Large intestine (tissue), 3 donors: ENCODE results near the gene CENPT. TPM values are rescaled to one million over a fixed set of nuclear protein-coding genes. Genes with fewer than 3 reads are reported as not detected.
"Not testable (repeated sequence)": the region's sequence is repeated elsewhere in the genome, so short reads cannot be mapped to it uniquely, and the experiment has no call there.

Experiments used
- DNase-seq, 2 donors: peaks; one replicate each; pipeline versions ENCODE4 v3.0.0 to v3.0.0-alpha.2; 2013
- H3K27ac ChIP-seq: one replicate; pipeline ENCODE4 v1.5.1; 2013; ENCODE audit warnings: low read length
- H3K27me3 ChIP-seq: 2 replicates; pipeline ENCODE4 v1.6.1; 2013; ENCODE audit warnings: low read length; ENCODE audit not compliant: control insufficient read depth, insufficient read depth
- H3K36me3 ChIP-seq: 2 replicates; pipeline ENCODE4 v1.6.1; 2013; ENCODE audit warnings: low read length; ENCODE audit not compliant: control insufficient read depth, insufficient read depth
- H3K4me1 ChIP-seq: one replicate; pipeline ENCODE4 v1.6.1; 2013; ENCODE audit warnings: low read length; ENCODE audit not compliant: control insufficient read depth, insufficient read depth
- H3K4me3 ChIP-seq: one replicate; pipeline ENCODE4 v1.5.1; 2013; ENCODE audit warnings: low read length
- H3K9me3 ChIP-seq: one replicate; pipeline ENCODE4 v1.6.1; 2013; ENCODE audit warnings: mild to moderate bottlenecking, low read depth, low read length, moderate library complexity; ENCODE audit not compliant: control insufficient read depth
- WGBS: methylation state at CpG from one replicate; pipeline ENCODE4 v1.1.5; 2013; ENCODE audit warnings: low lambda C conversion rate; ENCODE audit not compliant: insufficient coverage; 5-methylcytosine and 5-hydroxymethylcytosine counted together
- polyA plus RNA-seq: library from polyadenylated mRNA; unstranded; fragments of 120-200 nt; gene quantifications from one replicate; pipeline ENCODE4 v1.2.1, GENCODE V29; 2013

The CENPT gene
- polyA plus RNA-seq, 1 donor, result 58.1 TPM

- Histone ChIP-seq H3K4me1 (peaks cover 30% of the 10 kb centered on the region), H3K4me3 (peak overlapping the region; percentile 99), H3K9me3 (no peaks in the 10 kb centered on the region), H3K27me3 (no peaks in the 10 kb centered on the region), H3K27ac (peak overlapping the region; percentile 100), H3K36me3 (peaks cover 7% of the 10 kb centered on the region)
- WGBS, result 82% methylated on average over 2 of the region's 17 CpGs
- DNase-seq, result no peak
Observed at GRCh38 chr16:67841198-67841815, 6.2 kb downstream of the CENPT start.

DNA sequence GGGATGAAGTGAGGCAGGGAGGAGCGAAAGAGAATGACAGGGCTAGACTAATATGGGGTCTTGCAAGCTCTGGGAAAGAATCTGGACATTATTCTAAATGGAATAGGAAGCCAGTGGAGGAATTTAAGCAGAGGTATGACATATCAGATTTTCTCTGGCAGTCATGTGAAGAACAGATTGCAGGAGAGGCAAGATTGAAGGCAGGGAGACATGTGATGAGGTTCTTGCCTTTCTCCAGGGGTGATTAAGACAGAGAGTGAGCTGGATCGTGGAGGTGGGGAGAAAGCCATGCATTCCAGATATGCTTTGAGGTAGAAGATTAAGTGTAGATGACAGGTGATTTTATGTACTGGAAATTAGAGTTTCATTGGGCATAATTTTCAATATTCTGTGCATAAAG lies 9.7 kb downstream of the CENPT start:
- H3K4me1 ChIP-seq, result peaks cover 13% of the 10 kb centered on the region
- DNase-seq, result no peak
- no peak overlapping the region for H3K4me3 ChIP-seq
- no peaks in the 10 kb centered on the region for H3K27me3 ChIP-seq
- no peaks in the 10 kb centered on the region for H3K36me3 ChIP-seq
- no CpG with 5 or more reads among the region's 2 CpGs for WGBS
- H3K9me3 ChIP-seq, result no peaks in the 10 kb centered on the region
- H3K27ac ChIP-seq, result no peak overlapping the region

DNA sequence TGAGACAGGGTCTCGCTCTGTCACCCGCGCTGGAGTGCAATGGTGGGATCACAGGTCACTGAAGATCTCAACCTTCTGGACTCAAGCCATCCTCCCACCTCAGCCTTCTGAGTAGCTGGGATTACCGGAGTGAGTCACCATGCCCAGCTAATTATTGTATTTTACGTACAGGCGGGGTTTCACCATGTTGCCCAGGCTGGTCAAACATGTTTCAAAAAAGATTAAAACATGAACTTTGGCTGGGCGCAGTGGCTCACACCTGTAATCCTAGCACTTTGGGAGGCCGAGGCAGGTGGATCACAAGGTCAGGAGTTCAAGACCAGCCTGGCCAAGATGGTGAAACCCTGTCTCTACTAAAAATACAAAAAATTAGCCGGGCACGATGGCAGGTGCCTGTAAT lies 10.3 kb downstream of the CENPT start:
- DNase-seq, result peak in 1 of 2 donors; percentile 41

DNA sequence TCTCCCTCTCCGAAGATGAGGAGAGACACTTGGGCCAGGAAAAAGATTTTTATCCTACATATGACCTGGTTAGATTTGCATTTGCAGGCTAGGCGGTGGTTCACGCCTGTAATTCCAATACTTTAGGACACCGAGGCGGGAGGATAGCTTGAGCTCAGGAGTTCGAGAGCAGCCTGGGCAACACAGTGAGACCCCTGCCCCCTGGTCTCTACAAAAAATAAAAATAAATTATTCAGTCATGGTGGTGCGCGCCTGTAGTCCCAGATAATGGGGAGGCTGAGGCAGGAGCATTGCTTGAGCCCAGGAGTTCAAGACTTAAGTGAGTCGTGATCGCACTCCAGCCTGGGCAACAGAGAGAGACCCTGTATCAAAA lies 13.3 kb downstream of the CENPT start:
- H3K27me3 ChIP-seq, result no peaks in the 10 kb centered on the region
- peak overlapping the region; percentile 87 for H3K4me3 ChIP-seq
- H3K9me3 ChIP-seq, result no peaks in the 10 kb centered on the region
- peaks cover 32% of the 10 kb centered on the region for H3K36me3 ChIP-seq
- no peak for DNase-seq
- WGBS, result 100% methylated on average over 2 of the region's 10 CpGs
- H3K27ac ChIP-seq, result no peak overlapping the region
- peaks cover 13% of the 10 kb centered on the region for H3K4me1 ChIP-seq

More for the DNA sequence above, 10.3 kb downstream of the CENPT start:
- H3K27ac ChIP-seq, H3K9me3 ChIP-seq, H3K36me3 ChIP-seq, H3K27me3 ChIP-seq, H3K4me3 ChIP-seq: not testable (repeated sequence)
- H3K4me1 ChIP-seq, result peaks cover 17% of the 10 kb centered on the region
- WGBS, result no CpG with 5 or more reads among the region's 10 CpGs

DNA sequence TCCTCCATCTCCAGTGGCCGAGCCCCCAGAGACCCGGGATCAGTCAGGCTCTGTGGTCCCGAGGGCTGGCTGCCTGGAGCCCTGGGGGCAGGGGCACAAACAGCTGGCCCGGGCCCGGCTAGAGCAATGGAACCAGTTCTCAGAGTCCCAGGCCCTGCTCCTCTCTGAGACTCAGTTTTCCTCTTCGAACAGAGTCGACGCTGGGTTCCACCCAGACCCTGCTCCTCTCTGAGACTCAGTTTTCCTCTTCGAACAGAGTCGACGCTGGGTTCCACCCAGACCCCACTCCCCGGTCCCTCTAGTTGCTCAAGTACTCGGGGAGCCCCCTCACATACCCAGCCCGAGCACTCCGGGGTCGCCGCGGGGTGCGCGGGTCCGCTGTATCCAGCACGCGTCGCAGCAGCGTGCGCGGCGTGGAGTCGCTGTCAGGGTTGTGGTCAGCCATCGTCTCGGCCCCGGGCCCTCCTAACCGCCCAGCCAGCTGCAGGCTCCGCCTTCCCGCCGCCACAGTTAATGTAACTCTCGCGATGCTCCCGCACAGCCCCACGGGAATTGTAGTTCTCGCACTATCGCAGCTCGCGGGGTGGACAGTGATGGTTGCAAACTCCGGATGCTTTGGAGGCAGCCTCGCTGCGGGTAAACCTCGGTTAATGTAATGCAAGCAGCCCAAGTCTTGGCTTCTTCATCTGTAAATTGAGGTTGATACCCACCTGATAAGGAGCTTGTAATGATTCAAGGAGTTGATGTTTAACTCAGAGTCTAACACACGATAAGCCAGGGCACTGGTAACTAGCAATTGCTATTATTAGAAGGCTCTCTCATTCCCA lies 13.9 kb downstream of the CENPT start:
- no CpG with 5 or more reads among the region's 49 CpGs for WGBS
- H3K4me1 ChIP-seq, result peaks cover 13% of the 10 kb centered on the region
- DNase-seq, result peak; percentile 87 to 90
- H3K4me3 ChIP-seq, result peak overlapping the region; percentile 87
- peaks cover 38% of the 10 kb centered on the region for H3K36me3 ChIP-seq
- H3K27ac ChIP-seq, result no peak overlapping the region
- H3K9me3 ChIP-seq, result no peaks in the 10 kb centered on the region
- no peaks in the 10 kb centered on the region for H3K27me3 ChIP-seq

GRCh38 chr16:67833030-67833414 lies 14.5 kb downstream of the CENPT start:
- H3K27ac ChIP-seq, result no peak overlapping the region
- peaks cover 42% of the 10 kb centered on the region for H3K36me3 ChIP-seq
- WGBS, result no CpG with 5 or more reads among the region's 3 CpGs
- H3K27me3 ChIP-seq, result no peaks in the 10 kb centered on the region
- no peaks in the 10 kb centered on the region for H3K9me3 ChIP-seq
- peak overlapping the region; percentile 87 for H3K4me3 ChIP-seq
- DNase-seq, result no peak
- H3K4me1 ChIP-seq, result peaks cover 13% of the 10 kb centered on the region

GRCh38 chr16:67828651-67829050 lies 18.8 kb downstream of the CENPT start:
- Histone ChIP-seq H3K27me3 (no peaks in the 10 kb centered on the region), H3K36me3 (peaks cover 51% of the 10 kb centered on the region), H3K9me3 (no peaks in the 10 kb centered on the region), H3K4me1 (peaks cover 8% of the 10 kb centered on the region), H3K27ac (no peak overlapping the region), H3K4me3 (no peak overlapping the region)
- WGBS, result no CpG with 5 or more reads among the region's 4 CpGs
- no peak for DNase-seq

- DNase-seq, result no peak
Observed at GRCh38 chr16:67825906-67826305, 21.6 kb downstream of the CENPT start.

DNA sequence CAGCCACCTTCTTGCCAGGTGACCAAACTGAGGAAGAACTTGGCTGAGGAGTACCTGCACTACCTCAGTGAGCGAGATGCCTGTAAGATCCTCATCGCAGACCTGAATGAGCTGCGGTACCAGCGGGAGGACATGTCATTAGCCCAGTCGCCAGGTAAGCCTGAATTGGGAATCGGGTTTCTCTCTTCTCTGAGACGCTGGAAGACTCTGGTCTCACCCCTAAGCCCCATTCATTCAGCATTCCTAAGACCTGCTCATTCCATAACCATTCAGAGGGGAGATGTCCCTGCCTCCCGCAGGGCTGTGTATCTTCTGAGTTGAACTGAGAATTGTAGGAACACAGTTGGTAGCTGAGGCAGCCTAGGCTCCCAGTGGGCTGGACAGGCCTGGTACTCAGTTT lies 22.4 kb downstream of the CENPT start:
- Histone ChIP-seq H3K36me3 (peaks cover 27% of the 10 kb centered on the region), H3K4me1 (no peaks in the 10 kb centered on the region), H3K9me3 (no peaks in the 10 kb centered on the region), H3K27me3 (no peaks in the 10 kb centered on the region), H3K27ac (no peak overlapping the region), H3K4me3 (no peak overlapping the region)
- no peak for DNase-seq
- WGBS, result no CpG with 5 or more reads among the region's 8 CpGs

More at GRCh38 chr16:67825906-67826305, 21.6 kb downstream of the CENPT start:
- Histone ChIP-seq H3K4me1 (no peaks in the 10 kb centered on the region), H3K9me3 (no peaks in the 10 kb centered on the region), H3K27me3 (no peaks in the 10 kb centered on the region), H3K27ac (no peak overlapping the region), H3K4me3 (no peak overlapping the region), H3K36me3 (peaks cover 35% of the 10 kb centered on the region)
- no CpG with 5 or more reads among the region's 14 CpGs for WGBS

DNA sequence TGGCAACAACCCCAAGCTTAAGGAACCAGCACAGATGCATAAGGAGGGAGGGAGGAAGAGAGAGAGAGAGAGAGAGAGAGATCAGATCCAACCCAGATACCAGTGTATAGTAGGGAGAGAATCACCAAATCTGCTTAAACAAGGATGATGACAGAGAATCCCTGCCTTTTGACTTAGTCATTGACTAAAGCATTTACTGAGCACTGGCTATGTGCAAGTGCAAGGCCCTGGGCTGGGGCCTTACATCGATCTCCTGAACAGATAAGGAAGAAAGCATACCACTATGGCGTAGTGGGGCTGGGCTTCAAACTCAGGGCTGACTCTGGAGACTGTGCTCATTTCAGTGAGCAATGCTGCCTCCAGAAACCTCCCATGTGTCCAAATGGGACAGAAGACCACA lies 25.0 kb downstream of the CENPT start:
- no CpG with 5 or more reads among the region's 2 CpGs for WGBS
- Histone ChIP-seq H3K27me3 (no peaks in the 10 kb centered on the region), H3K4me1 (no peaks in the 10 kb centered on the region), H3K4me3 (no peak overlapping the region), H3K9me3 (no peaks in the 10 kb centered on the region), H3K27ac (no peak overlapping the region), H3K36me3 (peaks cover 8% of the 10 kb centered on the region)
- DNase-seq, result no peak
